Omental fat pad (tissue), 4 donors: Measurements from ENCODE around the gene SAMD8. TPM values are rescaled to one million over a fixed set of nuclear protein-coding genes. Genes with fewer than 3 reads are reported as not detected.

ENCODE experiments used
- ATAC-seq: fragments of 150-250 bp; one replicate; pipeline ENCODE4 v1.9.1; 2016; ENCODE audit warnings: mild to moderate bottlenecking, moderate library complexity; ENCODE audit not compliant: low FRiP score
- DNase-seq: peaks from one replicate; pipeline ENCODE4 v3.0.0-alpha.2; 2019; ENCODE audit warnings: low spot score
- CTCF ChIP-seq, 3 donors: fragments of 450-650 bp; IDR thresholded peaks; one replicate each; pipeline ENCODE4 v1.5.1; 2016 to 2017; ENCODE audit warnings: antibody characterized with exemption in 3 of 3, mild to moderate bottlenecking in 3 of 3, moderate library complexity in 2 of 3
- total RNA-seq, 4 donors: library from RNA; depleted of rRNA; stranded (reverse); fragments of >200 nt; gene quantifications; one replicate each; pipeline ENCODE4 v1.1.0, GENCODE V29; 2016

SAMD8 gene
- 10 to 100 TPM; 38.9 to 54.2 (median 43.7) TPM for total RNA-seq

GRCh38 chr10:75111365-75111906, at the start of gene SAMD8:
Gene SAMD8, plus strand, starts transcription at chr10:75111656. Its CDS starts 38,873 bp downstream, at chr10:75150529.
- DNase-seq = peak; percentile 82
- TF ChIP-seq CTCF (IDR thresholded peaks at IDR 0.05) = no peak
- ATAC-seq = peak; percentile 97

- ATAC-seq (no peak), DNase-seq (no peak)
- TF ChIP-seq CTCF (IDR thresholded peaks at IDR 0.05) = no peak
Observed at GRCh38 chr10:75061709-75062505, 49.5 kb upstream of the SAMD8 start.

DNA sequence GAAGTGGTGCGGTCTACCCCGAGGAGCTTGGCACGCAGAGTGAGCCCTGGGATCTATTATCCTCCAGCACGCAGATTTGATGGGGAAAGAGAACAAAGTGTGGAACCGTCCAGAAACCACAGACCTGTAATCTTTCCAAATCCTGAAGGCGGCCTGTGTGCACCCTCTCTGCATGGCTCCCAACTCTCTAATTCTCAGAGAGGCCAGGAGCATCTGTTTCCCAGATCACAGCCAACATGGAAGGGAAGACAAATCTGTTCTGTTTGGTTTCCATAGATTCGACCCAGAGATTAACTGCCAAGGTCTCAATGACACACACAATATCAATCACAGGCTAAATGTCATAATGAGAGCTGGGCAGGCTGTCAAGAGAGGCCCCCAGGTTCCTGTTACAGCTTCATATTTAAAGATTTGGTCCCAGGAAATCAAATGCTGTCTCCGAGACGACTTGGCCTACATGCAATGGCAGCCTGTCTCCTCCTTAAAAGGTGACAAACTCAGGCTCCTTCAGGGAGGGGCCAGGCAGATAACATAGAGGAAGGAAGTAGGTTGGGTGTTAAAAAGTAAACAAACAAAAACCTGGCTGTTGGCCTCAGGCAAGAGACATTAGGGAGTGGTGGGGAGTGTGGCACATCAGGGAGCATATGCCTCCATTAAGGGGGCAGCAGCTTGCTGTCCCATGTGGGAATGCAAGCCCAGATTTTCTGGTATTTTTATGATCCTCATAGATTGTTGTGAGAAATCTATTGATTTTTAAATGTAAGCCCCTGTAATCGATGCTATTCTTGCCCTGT, 48.8 kb upstream of the SAMD8 start:
- no peak for DNase-seq
- no peak for TF ChIP-seq CTCF (IDR thresholded peaks at IDR 0.05)
- ATAC-seq = no peak

DNA sequence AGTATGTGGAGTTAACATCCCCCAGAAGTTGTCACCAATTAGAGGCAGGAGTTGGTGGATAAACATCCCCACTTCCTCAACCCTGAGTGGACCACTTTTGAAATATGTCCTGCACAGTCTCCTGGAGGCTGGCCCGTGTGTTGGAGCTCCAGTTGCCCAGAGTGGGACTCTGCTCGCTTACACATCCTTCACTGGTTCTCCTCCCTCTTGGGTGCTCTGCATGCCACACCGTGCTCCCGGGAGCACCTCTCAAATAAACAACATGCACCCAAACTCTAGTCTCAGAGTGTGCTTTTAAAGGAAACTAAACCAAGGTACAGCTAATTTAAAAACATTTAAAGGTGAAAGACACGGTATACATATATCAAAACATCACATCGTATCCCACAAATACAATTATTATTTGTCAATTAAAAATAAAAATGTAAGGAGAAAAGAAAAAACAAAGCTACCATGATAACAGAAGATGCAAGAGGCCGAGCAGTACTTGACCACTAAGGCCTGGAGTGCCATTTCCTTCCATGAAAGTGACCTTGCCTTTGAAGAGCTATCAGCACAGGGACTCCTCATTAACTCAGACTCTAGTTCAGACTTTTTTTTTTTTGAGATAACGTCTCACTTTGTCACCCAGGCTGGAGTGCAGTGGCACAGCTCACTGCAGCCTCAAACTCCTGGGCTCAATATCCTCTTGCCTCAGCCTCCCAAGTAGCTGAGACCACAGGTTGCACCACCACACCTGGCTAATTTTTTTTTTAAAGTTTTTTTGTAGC, 47.8 kb upstream of the SAMD8 start:
- ATAC-seq (no peak), DNase-seq (no peak)
- TF ChIP-seq CTCF (IDR thresholded peaks at IDR 0.05) = no peak

DNA sequence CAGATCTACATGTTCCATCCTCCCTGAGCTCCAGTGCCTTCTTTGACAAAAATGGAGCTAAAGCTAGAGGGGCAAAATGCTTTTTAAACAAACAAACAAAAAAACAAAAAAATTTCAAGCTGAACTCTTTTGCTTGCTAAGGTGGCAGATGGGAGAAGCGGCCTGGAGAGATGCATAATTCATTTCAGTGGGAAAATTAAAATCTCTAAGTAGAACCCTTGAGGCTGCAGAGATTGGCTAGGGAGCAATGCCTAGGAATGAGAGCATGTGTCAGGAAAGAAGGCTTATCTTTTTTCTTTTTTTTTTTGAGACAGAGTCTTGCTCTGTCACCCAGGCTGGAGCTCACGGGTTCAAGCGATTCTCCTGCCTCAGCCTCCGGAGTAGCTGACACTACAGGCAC, 46.4 kb upstream of the SAMD8 start:
- ATAC-seq (no peak), DNase-seq (no peak)
- no peak for TF ChIP-seq CTCF (IDR thresholded peaks at IDR 0.05)

DNA sequence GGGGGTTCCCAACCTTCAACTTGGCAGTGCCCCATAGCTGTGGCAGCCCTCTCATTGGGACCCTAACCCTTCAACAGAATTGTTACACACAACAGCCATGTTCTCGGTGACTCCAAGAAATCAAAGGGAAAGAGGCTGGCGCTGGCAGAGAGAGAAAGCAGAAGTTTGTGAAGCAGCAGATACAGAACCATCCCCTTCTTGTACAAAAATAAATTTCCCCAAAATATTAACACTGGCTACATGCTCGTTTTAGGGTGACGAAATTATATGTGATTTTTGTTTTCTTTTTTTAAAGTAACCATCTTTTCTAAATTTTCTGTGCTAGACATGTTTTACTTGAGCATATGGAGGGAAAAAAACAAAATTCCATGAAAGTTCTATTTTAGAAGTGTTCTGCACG, 45.2 kb upstream of the SAMD8 start:
- TF ChIP-seq CTCF (IDR thresholded peaks at IDR 0.05) = no peak
- ATAC-seq (no peak), DNase-seq (no peak)
